AG10803 (cell line): ENCODE data around the gene LY86.

Source experiments
- DNase-seq: peaks from one replicate; pipeline ENCODE4 v3.0.0; 2010; ENCODE audit warnings: low read depth
- H3K4me3 ChIP-seq: 2 replicates; pipeline ENCODE4 v1.5.1; 2011; ENCODE audit warnings: mild to moderate bottlenecking, low read length, control low read depth
- CTCF ChIP-seq: conservative IDR thresholded peaks from 2 replicates; pipeline ENCODE4 v1.5.1; 2011; ENCODE audit warnings: mild to moderate bottlenecking, low read length, control low read depth, inconsistent platforms

LY86 gene

GRCh38 chr6:6570929-6571671 lies 17.4 kb upstream of the LY86 start:
- no peak overlapping the region for H3K4me3 ChIP-seq
- DNase-seq, result no peak
- no peak for TF ChIP-seq CTCF

GRCh38 chr6:6575143-6575542 lies 13.4 kb upstream of the LY86 start:
- TF ChIP-seq CTCF, result no peak
- no peak for DNase-seq
- no peak overlapping the region for H3K4me3 ChIP-seq

DNA sequence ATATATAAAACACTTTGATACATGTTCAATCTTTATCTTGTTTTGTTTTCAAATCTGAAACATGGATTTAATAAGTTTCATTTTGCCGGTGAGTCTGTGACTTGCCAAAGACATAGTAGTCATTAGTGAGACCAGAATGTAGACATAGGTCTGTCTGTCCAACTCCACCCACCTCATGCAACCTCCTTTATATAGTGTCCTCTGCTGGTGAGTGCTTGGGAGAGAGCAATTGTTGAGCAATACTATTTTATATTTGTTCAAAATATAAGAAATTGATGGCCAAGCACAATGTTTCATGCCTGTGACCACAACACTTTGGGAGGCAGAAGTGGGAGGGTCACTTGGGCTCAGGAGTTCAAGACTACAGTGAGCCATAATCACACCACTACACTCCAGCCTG lies 10.8 kb upstream of the LY86 start:
- no peak for DNase-seq
- TF ChIP-seq CTCF, result no peak
- H3K4me3 ChIP-seq, result no peak overlapping the region

DNA sequence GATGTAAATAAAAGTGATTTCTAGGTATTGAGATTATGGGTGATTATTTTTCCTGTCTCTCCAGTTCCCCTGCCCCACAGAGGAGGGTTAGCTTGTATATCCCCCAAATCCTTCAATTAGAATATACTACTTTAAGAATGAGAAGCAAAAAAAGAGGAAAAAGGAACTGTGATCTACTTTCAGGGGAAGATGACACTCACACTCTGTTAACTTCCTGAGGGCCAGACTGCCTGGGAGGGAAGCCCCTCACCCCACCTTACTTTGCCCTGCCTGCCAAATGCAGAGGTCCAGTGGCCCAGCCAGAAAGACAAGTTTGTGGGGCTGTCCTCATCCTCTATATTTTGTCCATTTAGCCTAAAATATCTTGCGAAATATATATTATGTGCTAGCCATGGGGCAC lies 9.2 kb upstream of the LY86 start:
- no peak for TF ChIP-seq CTCF
- no peak for DNase-seq
- no peak overlapping the region for H3K4me3 ChIP-seq

DNA sequence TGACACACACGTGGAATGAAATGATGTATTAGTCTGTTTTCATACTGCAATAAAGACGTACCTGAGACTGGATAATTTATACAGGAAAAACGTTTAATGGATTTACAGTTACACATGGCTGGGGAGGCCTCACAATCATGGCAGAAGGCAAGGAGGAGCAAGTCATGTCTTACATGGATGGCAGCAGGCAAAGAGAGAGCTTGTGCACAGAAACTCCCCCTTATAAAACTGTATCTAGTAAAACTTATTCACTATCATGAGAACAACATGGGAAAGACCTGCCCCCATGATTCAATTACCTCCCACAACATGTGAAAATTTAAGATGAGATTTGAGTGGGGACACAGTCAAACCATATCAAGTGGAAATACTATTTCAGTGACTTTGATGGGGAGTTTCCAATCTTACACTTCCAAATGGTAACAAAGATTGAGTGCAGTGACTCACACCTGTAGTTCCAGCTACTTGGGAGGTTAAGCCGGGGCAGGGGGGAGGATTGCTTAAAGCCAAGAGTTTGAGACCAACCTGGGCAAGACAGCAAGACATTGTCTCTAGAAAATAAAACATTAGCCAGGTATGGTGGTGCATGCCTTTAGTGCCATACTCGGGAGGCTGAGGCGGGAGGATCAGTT lies 8.2 kb upstream of the LY86 start:
- H3K4me3 ChIP-seq, result no peak overlapping the region
- no peak for DNase-seq
- no peak for TF ChIP-seq CTCF

DNA sequence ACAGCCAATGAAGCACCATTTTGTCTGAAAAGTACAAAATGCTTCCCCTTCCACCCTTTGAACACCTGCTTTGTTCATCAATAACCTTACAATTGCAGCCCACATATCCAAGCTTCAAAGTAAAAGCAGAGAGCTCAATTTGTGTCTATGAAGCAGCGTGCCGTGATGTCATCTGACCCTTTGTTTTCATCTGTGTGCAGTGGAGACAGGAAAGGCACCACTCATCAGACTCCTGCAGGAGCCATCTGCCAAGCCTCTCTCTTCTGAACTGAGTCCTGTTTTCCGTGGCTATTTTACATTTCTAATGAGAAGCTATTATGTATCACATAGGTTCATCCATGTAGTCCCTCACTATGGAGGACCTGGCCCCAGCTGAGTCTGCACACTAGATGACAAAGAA lies 7.5 kb upstream of the LY86 start:
- no peak for TF ChIP-seq CTCF
- DNase-seq, result no peak
- no peak overlapping the region for H3K4me3 ChIP-seq

GRCh38 chr6:6582131-6582530 lies 6.4 kb upstream of the LY86 start:
- no peak for TF ChIP-seq CTCF
- DNase-seq, result no peak
- no peak overlapping the region for H3K4me3 ChIP-seq
